IMR-90 (cell line): ENCODE measurements around the gene COLEC12. TPM values are rescaled to one million over a fixed set of nuclear protein-coding genes. Genes with fewer than 3 reads are reported as not detected.

ENCODE experiments used
- ATAC-seq: fragments of 200-7000 bp; cut with Tn5 transposase; 2 replicates; pipeline ENCODE4 v1.9.1; 2020; ENCODE audit warnings: low read depth, mild to moderate bottlenecking, moderate library complexity
- BruUV-seq: library from RNA; stranded (reverse); fragments of 400-500 nt; replicated peaks from 2 replicates; lab custom pipeline; 2021; lab: Mats Ljungman, UMichigan
- CTCF ChIA-PET: fragments of 300-600 bp; formaldehyde crosslinking; extraction: SDS; loops from one replicate; lab custom pipeline; 2021; ENCODE audit warnings: antibody characterized with exemption; lab: Yijun Ruan, JAX
- POLR2A ChIA-PET: fragments of 300-600 bp; sonication (Branson Sonifier 250); formaldehyde crosslinking; loops from one replicate; lab custom pipeline; 2022; ENCODE audit warnings: antibody characterized with exemption; ENCODE audit not compliant: unreplicated experiment; lab: Charles Lee
- DNase-seq: peaks from one replicate; pipeline ENCODE4 v3.0.0; 2013
- H2AFZ ChIP-seq: replicated peaks from 2 replicates; pipeline ENCODE3; 2013; ENCODE audit warnings: low read length, mild to moderate bottlenecking; ENCODE audit not compliant: poor library complexity
- H2AK5ac ChIP-seq: 2 replicates; pipeline ENCODE4 v1.6.1; 2013; ENCODE audit warnings: low read depth, low read length, inconsistent platforms
- H2AK9ac ChIP-seq: replicated peaks from 2 replicates; pipeline ENCODE3; 2013; ENCODE audit warnings: mild to moderate bottlenecking, low read depth, low read length, moderate library complexity; ENCODE audit not compliant: poor library complexity
- H2BK120ac ChIP-seq: 2 replicates; pipeline ENCODE4 v1.6.1; 2013; ENCODE audit warnings: low read depth, low read length, inconsistent platforms
- H2BK15ac ChIP-seq: 3 replicates; pipeline ENCODE4 v1.6.1; 2013; ENCODE audit warnings: low read depth, low read length, inconsistent platforms
- H2BK20ac ChIP-seq: 2 replicates; pipeline ENCODE4 v1.6.1; 2013; ENCODE audit warnings: low read depth, mild to moderate bottlenecking, inconsistent platforms, low read length, moderate library complexity
- H2BK5ac ChIP-seq: 2 replicates; pipeline ENCODE4 v1.6.1; 2013; ENCODE audit warnings: mild to moderate bottlenecking, low read depth, low read length, inconsistent platforms; ENCODE audit not compliant: poor library complexity, severe bottlenecking
- H3K14ac ChIP-seq: replicated peaks from 2 replicates; pipeline ENCODE4 v1.6.1; 2013; ENCODE audit warnings: low read depth, low read length, inconsistent platforms
- H3K18ac ChIP-seq: 2 replicates; pipeline ENCODE4 v1.6.1; 2013; ENCODE audit warnings: low read depth, low read length, control low read depth
- H3K23ac ChIP-seq: 2 replicates; pipeline ENCODE4 v1.6.1; 2013; ENCODE audit warnings: low read depth, low read length, inconsistent platforms
- H3K27ac ChIP-seq: 2 replicates; pipeline ENCODE4 v1.5.1; 2013; ENCODE audit warnings: mild to moderate bottlenecking, control low read depth, low read length; ENCODE audit not compliant: insufficient read depth
- H3K27me3 ChIP-seq: 2 replicates; pipeline ENCODE4 v1.6.1; 2013; ENCODE audit warnings: low read length; ENCODE audit not compliant: control insufficient read depth, insufficient read depth
- H3K36me3 ChIP-seq: 2 replicates; pipeline ENCODE4 v1.6.1; 2013; ENCODE audit warnings: low read length, mixed read lengths; ENCODE audit not compliant: control insufficient read depth, insufficient read depth
- H3K4ac ChIP-seq: 2 replicates; pipeline ENCODE4 v1.6.1; 2013; ENCODE audit warnings: low read depth, low read length, inconsistent platforms
- H3K4me1 ChIP-seq: 2 replicates; pipeline ENCODE4 v1.6.1; 2013; ENCODE audit warnings: low read length, mixed read lengths; ENCODE audit not compliant: control insufficient read depth, insufficient read depth
- H3K4me2 ChIP-seq: 2 replicates; pipeline ENCODE4 v1.6.1; 2013; ENCODE audit warnings: low read depth, mild to moderate bottlenecking, control low read depth, low read length, moderate library complexity
- H3K4me3 ChIP-seq: 2 replicates; pipeline ENCODE4 v1.5.1; 2013; ENCODE audit warnings: low read depth, mild to moderate bottlenecking, control low read depth, low read length, moderate library complexity; ENCODE audit not compliant: insufficient read depth
- H3K56ac ChIP-seq: 2 replicates; pipeline ENCODE4 v1.6.1; 2013; ENCODE audit warnings: low read length, inconsistent platforms; ENCODE audit not compliant: insufficient read depth; ENCODE audit errors: extremely low read depth
- H3K79me1 ChIP-seq, 2 experiments: 2 replicates each; pipeline ENCODE4 v1.6.1; 2013; ENCODE audit warnings: low read length in 2 of 2, inconsistent platforms in 1 of 2, low read depth in 1 of 2
- H3K9ac ChIP-seq: 2 replicates; pipeline ENCODE4 v1.6.1; 2013; ENCODE audit warnings: low read depth, low read length, control low read depth
- H3K9me1 ChIP-seq: 2 replicates; pipeline ENCODE4 v1.6.1; 2013; ENCODE audit warnings: low read length, inconsistent platforms; ENCODE audit not compliant: insufficient read depth
- H3K9me3 ChIP-seq: 2 replicates; pipeline ENCODE4 v1.6.1; 2013; ENCODE audit warnings: low read length; ENCODE audit not compliant: control insufficient read depth, insufficient read depth
- H4K20me1 ChIP-seq: 2 replicates; pipeline ENCODE4 v1.6.1; 2013; ENCODE audit warnings: low read length, inconsistent platforms; ENCODE audit not compliant: insufficient read depth
- H4K5ac ChIP-seq: 2 replicates; pipeline ENCODE4 v1.6.1; 2013; ENCODE audit warnings: mild to moderate bottlenecking, low read depth, low read length, control low read depth
- H4K8ac ChIP-seq, 2 experiments: 2 replicates each; pipeline ENCODE4 v1.6.1; 2013; ENCODE audit warnings: low read depth in 2 of 2, low read length in 2 of 2, control low read depth in 1 of 2, inconsistent platforms in 1 of 2
- H4K91ac ChIP-seq: 2 replicates; pipeline ENCODE4 v1.6.1; 2013; ENCODE audit warnings: low read depth, low read length, inconsistent platforms; ENCODE audit not compliant: insufficient read depth
- BHLHE40 ChIP-seq: fragments of 150-350 bp; IDR thresholded peaks from 2 replicates; pipeline ENCODE4 v1.6.1; 2016; ENCODE audit warnings: mild to moderate bottlenecking, low read depth, low read length
- CEBPB ChIP-seq: IDR thresholded peaks from 2 replicates; pipeline ENCODE4 v1.6.1; 2012; ENCODE audit warnings: low read depth, low read length, improper control_type of control experiment
- CHD1 ChIP-seq: IDR thresholded peaks from 2 replicates; pipeline ENCODE4 v1.6.1; 2012; ENCODE audit warnings: low read depth, low read length, improper control_type of control experiment
- FOS ChIP-seq: fragments of 150-350 bp; IDR thresholded peaks from 2 replicates; pipeline ENCODE4 v1.6.1; 2016; ENCODE audit warnings: low read depth, low read length
- MAFK ChIP-seq: IDR thresholded peaks from 2 replicates; pipeline ENCODE4 v1.6.1; 2012; ENCODE audit warnings: low read depth, low read length, improper control_type of control experiment
- MAZ ChIP-seq: IDR thresholded peaks from 2 replicates; pipeline ENCODE4 v1.6.1; 2012; ENCODE audit warnings: low read depth, mild to moderate bottlenecking, low read length, improper control_type of control experiment, moderate library complexity, borderline replicate concordance
- MXI1 ChIP-seq: IDR thresholded peaks from 2 replicates; pipeline ENCODE4 v1.6.1; 2012; ENCODE audit warnings: low read depth, mild to moderate bottlenecking, low read length, moderate library complexity, borderline replicate concordance
- NFE2L2 ChIP-seq: fragments of 150-350 bp; IDR thresholded peaks from 2 replicates; pipeline ENCODE4 v1.6.1; 2016; ENCODE audit warnings: low read depth, mild to moderate bottlenecking, low read length
- POLR2A ChIP-seq: IDR thresholded peaks from 2 replicates; pipeline ENCODE4 v1.6.1; 2012; ENCODE audit warnings: mild to moderate bottlenecking, low read depth, low read length
- RAD21 ChIP-seq: IDR thresholded peaks from 2 replicates; pipeline ENCODE4 v1.6.1; 2012; ENCODE audit warnings: low read length, improper control_type of control experiment
- RCOR1 ChIP-seq: IDR thresholded peaks from 2 replicates; pipeline ENCODE4 v1.6.1; 2012; ENCODE audit warnings: mild to moderate bottlenecking, low read length, improper control_type of control experiment; ENCODE audit not compliant: insufficient replicate concordance
- RFX5 ChIP-seq: IDR thresholded peaks from 2 replicates; pipeline ENCODE4 v1.8.0; 2012; ENCODE audit warnings: low read depth, mild to moderate bottlenecking, low read length, moderate library complexity
- SMC3 ChIP-seq: fragments of 150-350 bp; IDR thresholded peaks from 2 replicates; pipeline ENCODE4 v1.6.1; 2016; ENCODE audit warnings: low read depth, mild to moderate bottlenecking, antibody characterized with exemption, low read length, moderate library complexity
- WGBS, 2 experiments: methylation state at CpG; one replicate each; pipeline versions ENCODE4 v1.1.5 to v1.1.7; 2013; ENCODE audit warnings: missing lambda C conversion rate in 2 of 2; ENCODE audit not compliant: insufficient read length in 1 of 2; ENCODE audit errors: extremely low coverage in 2 of 2; 5-methylcytosine and 5-hydroxymethylcytosine counted together
- dilution Hi-C: fragments of 300-500 bp; cut with HindIII; formaldehyde crosslinking; loops from one replicate; pipeline ENCODE4 v1.14.3; 2018; ENCODE audit warnings: low sequenced_read_pairs; ENCODE audit not compliant: unreplicated experiment
- in situ Hi-C: fragments of 300-500 bp; cut with MboI; formaldehyde crosslinking; loops from 3 replicates; pipeline ENCODE4 v1.14.3; 2019; ENCODE audit warnings: low sequenced_read_pairs, inconsistent platforms, mixed read lengths
- intact Hi-C: fragments of 100-400 bp; cut with micrococcal nuclease; formaldehyde crosslinking; loops from 2 replicates; pipeline ENCODE4 v1.10.0; 2022
- polyA plus RNA-seq, 3 experiments: library from polyadenylated mRNA; depleted of rRNA; stranded (reverse); fragments of >200 nt; gene quantifications; 2 replicates each; pipeline ENCODE4 v1.2.3, GENCODE V29; 2012; ENCODE audit warnings: low replicate concordance in 1 of 3
- total RNA-seq: library from RNA; depleted of rRNA; stranded (reverse); fragments of >200 nt; gene quantifications from 2 replicates; pipeline ENCODE4 v1.2.3, GENCODE V29; 2012
- TF ChIP-seq, protein P1 (sequence below): conservative IDR thresholded peaks from 2 replicates; pipeline ENCODE4 v1.5.1; 2012; ENCODE audit warnings: mild to moderate bottlenecking, low read depth, low read length, improper control_type of control experiment
- TF ChIP-seq, protein P2 (sequence below): fragments of 150-350 bp; IDR thresholded peaks from 2 replicates; pipeline ENCODE4 v1.6.1; 2017; ENCODE audit warnings: mild to moderate bottlenecking, antibody characterized with exemption, low read length, low read depth
- TF ChIP-seq, protein P3 (sequence below): fragments of 150-350 bp; IDR thresholded peaks from 2 replicates; pipeline ENCODE4 v1.6.1; 2016; ENCODE audit warnings: low read depth, mild to moderate bottlenecking, low read length, moderate library complexity, borderline replicate concordance

COLEC12 gene
- total and polyA plus RNA-seq, 2 of the 4 experiments (the other 2 are of a cell fraction) = 1.0 to 2.3 TPM

DNA sequence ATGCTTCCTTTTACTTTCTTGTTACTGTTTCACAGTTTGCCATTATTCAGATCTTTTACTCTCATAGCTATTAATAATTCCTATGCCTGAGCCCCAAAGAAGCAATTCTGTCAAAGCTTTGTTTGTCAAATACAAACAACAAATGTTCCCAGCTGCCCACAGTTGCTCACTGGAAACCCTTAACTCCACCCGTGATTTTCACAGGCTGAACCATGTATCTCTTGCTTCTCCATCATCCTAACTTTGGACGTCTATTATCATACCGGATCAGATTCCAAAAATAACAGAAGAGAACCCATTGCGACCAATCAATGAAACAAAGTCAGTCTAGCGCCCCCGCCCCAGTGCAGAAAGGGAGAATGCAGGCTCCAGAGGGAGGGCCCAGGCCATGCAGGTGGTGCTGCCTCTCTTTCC is 24.2 kb downstream of the COLEC12 start:
- in situ Hi-C loops (no loop called here), dilution Hi-C loops (no loop called here), intact Hi-C loops (loop anchor here (5.0 kb wide), 1 partner anchor 59 kb away; no protein-coding TSS in a partner anchor)
- no peaks in the 10 kb centered on the region for H3K79me1 ChIP-seq
- POLR2A ChIA-PET = no interaction called here
- no peak overlapping the region for H3K4me2 ChIP-seq
- CTCF ChIA-PET = no interaction called here
- H3K9me1 ChIP-seq = peaks cover 21% of the 10 kb centered on the region
- no peaks in the 10 kb centered on the region for H3K9me3 ChIP-seq
- peak overlapping the region; percentile 61 for H2BK20ac ChIP-seq
- peak overlapping the region; percentile 62; the same call in 1 of the 2 replicates for H4K91ac ChIP-seq
- no peak for TF ChIP-seq NFE2L2
- TF ChIP-seq RFX5 = no peak
- TF ChIP-seq FOS = no peak
- no peak for TF ChIP-seq MAFK
- TF ChIP-seq SMC3 = no peak
- TF ChIP-seq CHD1 = no peak
- TF ChIP-seq, protein P1, sequence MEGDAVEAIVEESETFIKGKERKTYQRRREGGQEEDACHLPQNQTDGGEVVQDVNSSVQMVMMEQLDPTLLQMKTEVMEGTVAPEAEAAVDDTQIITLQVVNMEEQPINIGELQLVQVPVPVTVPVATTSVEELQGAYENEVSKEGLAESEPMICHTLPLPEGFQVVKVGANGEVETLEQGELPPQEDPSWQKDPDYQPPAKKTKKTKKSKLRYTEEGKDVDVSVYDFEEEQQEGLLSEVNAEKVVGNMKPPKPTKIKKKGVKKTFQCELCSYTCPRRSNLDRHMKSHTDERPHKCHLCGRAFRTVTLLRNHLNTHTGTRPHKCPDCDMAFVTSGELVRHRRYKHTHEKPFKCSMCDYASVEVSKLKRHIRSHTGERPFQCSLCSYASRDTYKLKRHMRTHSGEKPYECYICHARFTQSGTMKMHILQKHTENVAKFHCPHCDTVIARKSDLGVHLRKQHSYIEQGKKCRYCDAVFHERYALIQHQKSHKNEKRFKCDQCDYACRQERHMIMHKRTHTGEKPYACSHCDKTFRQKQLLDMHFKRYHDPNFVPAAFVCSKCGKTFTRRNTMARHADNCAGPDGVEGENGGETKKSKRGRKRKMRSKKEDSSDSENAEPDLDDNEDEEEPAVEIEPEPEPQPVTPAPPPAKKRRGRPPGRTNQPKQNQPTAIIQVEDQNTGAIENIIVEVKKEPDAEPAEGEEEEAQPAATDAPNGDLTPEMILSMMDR = no peak
- TF ChIP-seq, protein P2, sequence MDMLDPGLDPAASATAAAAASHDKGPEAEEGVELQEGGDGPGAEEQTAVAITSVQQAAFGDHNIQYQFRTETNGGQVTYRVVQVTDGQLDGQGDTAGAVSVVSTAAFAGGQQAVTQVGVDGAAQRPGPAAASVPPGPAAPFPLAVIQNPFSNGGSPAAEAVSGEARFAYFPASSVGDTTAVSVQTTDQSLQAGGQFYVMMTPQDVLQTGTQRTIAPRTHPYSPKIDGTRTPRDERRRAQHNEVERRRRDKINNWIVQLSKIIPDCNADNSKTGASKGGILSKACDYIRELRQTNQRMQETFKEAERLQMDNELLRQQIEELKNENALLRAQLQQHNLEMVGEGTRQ = no peak
- TF ChIP-seq MAZ = no peak
- no peak for TF ChIP-seq RAD21
- TF ChIP-seq, protein P3, sequence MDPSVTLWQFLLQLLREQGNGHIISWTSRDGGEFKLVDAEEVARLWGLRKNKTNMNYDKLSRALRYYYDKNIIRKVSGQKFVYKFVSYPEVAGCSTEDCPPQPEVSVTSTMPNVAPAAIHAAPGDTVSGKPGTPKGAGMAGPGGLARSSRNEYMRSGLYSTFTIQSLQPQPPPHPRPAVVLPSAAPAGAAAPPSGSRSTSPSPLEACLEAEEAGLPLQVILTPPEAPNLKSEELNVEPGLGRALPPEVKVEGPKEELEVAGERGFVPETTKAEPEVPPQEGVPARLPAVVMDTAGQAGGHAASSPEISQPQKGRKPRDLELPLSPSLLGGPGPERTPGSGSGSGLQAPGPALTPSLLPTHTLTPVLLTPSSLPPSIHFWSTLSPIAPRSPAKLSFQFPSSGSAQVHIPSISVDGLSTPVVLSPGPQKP = no peak
- no peak for TF ChIP-seq CEBPB
- no peak for TF ChIP-seq POLR2A
- TF ChIP-seq BHLHE40 = no peak
- no peak for TF ChIP-seq RCOR1
- no peak for TF ChIP-seq MXI1
- WGBS, 2 experiments = 60% methylated on average over 1 of the region's 6 CpGs; no CpG with 5 or more reads in 1 of the 2 experiments
- H3K14ac ChIP-seq = no peak overlapping the region; the same call in 1 of the 2 replicates
- H3K9ac ChIP-seq = no peak overlapping the region
- H3K18ac ChIP-seq = no peak overlapping the region; the same call in 1 of the 2 replicates
- no peak overlapping the region for H2AFZ ChIP-seq
- peak overlapping the region; percentile 69; the same call in 1 of the 2 replicates for H2BK120ac ChIP-seq
- H4K5ac ChIP-seq = no peak overlapping the region
- H3K4me1 ChIP-seq = peaks cover 25% of the 10 kb centered on the region
- DNase-seq (no peak), ATAC-seq (no peak)
- no peak overlapping the region for H3K56ac ChIP-seq
- H3K23ac ChIP-seq = no peak overlapping the region
- no TSS peak for BruUV-seq
- no peaks in the 10 kb centered on the region for H4K20me1 ChIP-seq
- H3K27ac ChIP-seq = no peak overlapping the region
- peak overlapping the region in 1 of 2 experiments; percentile 73; a peak in 1 of 4 replicates for H4K8ac ChIP-seq
- H2AK9ac ChIP-seq = no peak overlapping the region
- peak overlapping the region; percentile 35; the same call in 1 of the 2 replicates for H2AK5ac ChIP-seq
- no peak overlapping the region for H3K4me3 ChIP-seq
- H3K27me3 ChIP-seq = no peaks in the 10 kb centered on the region
- peak overlapping the region; percentile 67 for H3K4ac ChIP-seq
- no peaks in the 10 kb centered on the region for H3K36me3 ChIP-seq
- peak overlapping the region; percentile 7; the same call in 2 of the 3 replicates for H2BK15ac ChIP-seq
- H2BK5ac ChIP-seq = no peak overlapping the region
